CD14-positive monocyte (primary cell): ENCODE data around the gene CGREF1. TPM values are rescaled to one million over a fixed set of nuclear protein-coding genes. Genes with fewer than 3 reads are reported as not detected.

Source experiments
- DNase-seq, 3 donors: peaks; one replicate each; pipeline ENCODE4 v3.0.0-alpha.2; 2011 to 2022
- H2AFZ ChIP-seq: 2 replicates; pipeline ENCODE4 v1.6.0; 2012; ENCODE audit warnings: mild to moderate bottlenecking, low read depth, low read length, inconsistent platforms; ENCODE audit not compliant: insufficient read depth, poor library complexity, severe bottlenecking
- H3K27ac ChIP-seq, 2 donors: 1 replicate in 1 of 2; 2 replicates in 1 of 2; pipeline ENCODE4 v1.5.1; 2012 to 2013; ENCODE audit warnings: low read length in 2 of 2, control low read depth in 1 of 2, inconsistent platforms in 1 of 2, low read depth in 1 of 2, mild to moderate bottlenecking in 1 of 2
- H3K27me3 ChIP-seq, 2 donors: one replicate each; pipeline versions ENCODE4 v1.6.0 to v1.6.1; 2011 to 2013; ENCODE audit warnings: low read length in 2 of 2; ENCODE audit not compliant: control insufficient read depth in 2 of 2, insufficient read depth in 2 of 2
- H3K36me3 ChIP-seq, 2 donors: replicated peaks in 1 of 2; 1 replicate in 1 of 2; 2 replicates in 1 of 2; pipeline versions ENCODE4 v1.5.1 to v1.6.1; 2012 to 2013; ENCODE audit warnings: low read length in 2 of 2, control low read depth in 1 of 2, inconsistent platforms in 1 of 2, mild to moderate bottlenecking in 1 of 2; ENCODE audit not compliant: insufficient read depth in 2 of 2, control insufficient read depth in 1 of 2
- H3K4me1 ChIP-seq, 2 donors: 1 replicate in 1 of 2; 2 replicates in 1 of 2; pipeline versions ENCODE4 v1.5.1 to v1.6.1; 2012 to 2013; ENCODE audit warnings: low read length in 2 of 2, control low read depth in 1 of 2, inconsistent platforms in 1 of 2, mild to moderate bottlenecking in 1 of 2, moderate library complexity in 1 of 2; ENCODE audit not compliant: insufficient read depth in 2 of 2, control insufficient read depth in 1 of 2
- H3K4me2 ChIP-seq: replicated peaks from 2 replicates; pipeline ENCODE3; 2012; ENCODE audit warnings: low read length, moderate library complexity, mild to moderate bottlenecking; ENCODE audit not compliant: poor library complexity, severe bottlenecking; ENCODE audit errors: extremely low read depth
- H3K4me3 ChIP-seq, 3 experiments: fragments of 200-600 bp in 1 of 3; sonication (generic) in 1 of 3; replicated peaks in 1 of 3; 1 replicate in 2 of 3; 2 replicates in 1 of 3; pipeline ENCODE4 v1.5.1; 2011 to 2013; ENCODE audit warnings: low read length in 3 of 3, mild to moderate bottlenecking in 3 of 3, control low read depth in 2 of 3, low read depth in 2 of 3, inconsistent platforms in 1 of 3, moderate library complexity in 1 of 3
- H3K79me2 ChIP-seq: 2 replicates; pipeline ENCODE4 v1.6.0; 2012; ENCODE audit warnings: mild to moderate bottlenecking, control low read depth, inconsistent platforms, low read length, moderate library complexity; ENCODE audit not compliant: insufficient read depth
- H3K9ac ChIP-seq: 2 replicates; pipeline ENCODE4 v1.6.0; 2017; ENCODE audit warnings: low read length, mild to moderate bottlenecking; ENCODE audit not compliant: insufficient read depth, poor library complexity, severe bottlenecking
- H3K9me3 ChIP-seq, 2 donors: replicated peaks in 1 of 2; 1 replicate in 1 of 2; 2 replicates in 1 of 2; pipeline versions ENCODE4 v1.5.1 to v1.6.1; 2012 to 2013; ENCODE audit warnings: low read length in 2 of 2, control low read depth in 1 of 2; ENCODE audit not compliant: control insufficient read depth in 1 of 2, insufficient read depth in 1 of 2
- H4K20me1 ChIP-seq: 2 replicates; pipeline ENCODE4 v1.6.0; 2012; ENCODE audit warnings: mild to moderate bottlenecking, low read length, control low read depth, moderate library complexity; ENCODE audit not compliant: insufficient read depth
- H3K27ac Mint-ChIP-seq, 7 donors: one replicate each; pipeline ENCODE4 v1.8.0; 2020; ENCODE audit warnings: mild to moderate bottlenecking in 7 of 7, mixed read lengths in 7 of 7, moderate library complexity in 6 of 7, inconsistent platforms in 2 of 7
- H3K27me3 Mint-ChIP-seq, 3 donors: one replicate each; pipeline ENCODE4 v1.8.0; 2021 to 2022; ENCODE audit warnings: low read depth in 3 of 3, mild to moderate bottlenecking in 3 of 3, mixed read lengths in 3 of 3, moderate library complexity in 3 of 3, inconsistent platforms in 1 of 3
- H3K36me3 Mint-ChIP-seq, 2 donors: one replicate each; pipeline ENCODE4 v1.8.0; 2020; ENCODE audit warnings: mixed read lengths in 2 of 2, inconsistent platforms in 1 of 2, mild to moderate bottlenecking in 1 of 2
- H3K4me1 Mint-ChIP-seq: one replicate; pipeline ENCODE4 v1.8.0; 2020; ENCODE audit warnings: mild to moderate bottlenecking, mixed read lengths
- H3K4me3 Mint-ChIP-seq, 2 donors: one replicate each; pipeline ENCODE4 v1.8.0; 2020; ENCODE audit warnings: mild to moderate bottlenecking in 2 of 2, mixed read lengths in 2 of 2, moderate library complexity in 1 of 2
- H3K9me3 Mint-ChIP-seq, 7 donors: one replicate each; pipeline ENCODE4 v1.8.0; 2020 to 2022; ENCODE audit warnings: mixed read lengths in 7 of 7, mild to moderate bottlenecking in 6 of 7, moderate library complexity in 6 of 7, inconsistent platforms in 2 of 7
- CTCF ChIP-seq: fragments of 200-600 bp; IDR thresholded peaks from one replicate; pipeline ENCODE4 v1.8.0; 2022; ENCODE audit warnings: antibody characterized with exemption, mild to moderate bottlenecking
- WGBS: methylation state at CpG from one replicate; pipeline ENCODE4 v1.1.5; 2013; ENCODE audit warnings: missing lambda C conversion rate; ENCODE audit not compliant: insufficient coverage; 5-methylcytosine and 5-hydroxymethylcytosine counted together
- intact Hi-C, 2 donors: fragments of 100-400 bp; cut with micrococcal nuclease; formaldehyde crosslinking; loops; one replicate each; pipeline versions ENCODE4 v1.15.0 to v1.15.1; 2023
- polyA plus RNA-seq, 3 donors: library from polyadenylated mRNA; depleted of rRNA in 1 of 3; unstranded in 2 of 3; stranded (reverse) in 1 of 3; fragments of 300-500 nt in 2 of 3; fragments of >200 nt in 1 of 3; fragmentation: Illumina TruSeq in 2 of 3; gene quantifications; 1 replicate in 2 of 3; 2 replicates in 1 of 3; pipeline ENCODE4 v1.2.3, GENCODE V29; 2012 to 2021

CGREF1 gene
- polyA plus RNA-seq, 3 donors, result not detected

GRCh38 chr2:27074738-27075565 is 44.0 kb downstream of the CGREF1 start:
- Histone ChIP-seq H2AFZ (peak overlapping the region; percentile 21), H3K4me2 (peak overlapping the region; percentile 33)

More at GRCh38 chr2:27074738-27075565, 44.0 kb downstream of the CGREF1 start:
- peak in 2 of 3 donors; percentile 27 to 53 for DNase-seq
- peak overlapping the region in 6 of 7 donors; percentile 30 to 82 (median 70) for H3K27ac Mint-ChIP-seq
- H3K9me3 Mint-ChIP-seq, result peaks cover 0 to 2% (median 0%) of the 10 kb centered on the region in 7 donors
- peaks cover 0 to 7% (median 0%) of the 10 kb centered on the region in 3 donors for H3K27me3 Mint-ChIP-seq
- H3K27ac ChIP-seq, result peak overlapping the region in 1 of 2 donors; percentile 37
- H3K36me3 Mint-ChIP-seq, result peaks cover under 1% of the 10 kb centered on the region in 2 donors
- peak overlapping the region in 1 of 3 experiments; percentile 10 for H3K4me3 ChIP-seq
- no peaks in the 10 kb centered on the region for H3K27me3 ChIP-seq
- TF ChIP-seq CTCF, result no peak
- peaks cover 18% of the 10 kb centered on the region for H3K79me2 ChIP-seq
- WGBS, result 0% methylated on average over 2 of the region's 4 CpGs
- H3K4me3 Mint-ChIP-seq, result peak overlapping the region; percentile 24 to 71
- peaks cover 68% of the 10 kb centered on the region for H3K4me1 Mint-ChIP-seq
- no peak overlapping the region for H3K9ac ChIP-seq
- H3K36me3 ChIP-seq, result peaks cover 0 to 3% of the 10 kb centered on the region in 2 donors
- H4K20me1 ChIP-seq, result no peaks in the 10 kb centered on the region
- no peaks in the 10 kb centered on the region for H3K9me3 ChIP-seq
- peaks cover 56 to 66% of the 10 kb centered on the region in 2 donors for H3K4me1 ChIP-seq
- intact Hi-C loops, result loop anchor here (5.0 kb wide), 1 partner anchor 43 kb away; the partner anchor contains the start of gene TMEM214 (in 2 of the 2)
